OCI-LY3 (cell line): ENCODE data around the gene METTL6.

Source experiments
- EZH2phosphoT487 ChIP-seq: fragments of 200-600 bp; shearing (Covaris generic); IDR thresholded peaks from 2 replicates; pipeline ENCODE4 v1.6.1; 2018; ENCODE audit warnings: antibody characterized with exemption, mixed run types, low read depth
- TF ChIP-seq, protein P1 (sequence below): fragments of 200-600, 300-600 bp; sonication (generic); IDR thresholded peaks from 2 replicates; pipeline ENCODE4 v1.5.1; 2014; ENCODE audit warnings: antibody characterized with exemption, low read length, low read depth

DNA sequence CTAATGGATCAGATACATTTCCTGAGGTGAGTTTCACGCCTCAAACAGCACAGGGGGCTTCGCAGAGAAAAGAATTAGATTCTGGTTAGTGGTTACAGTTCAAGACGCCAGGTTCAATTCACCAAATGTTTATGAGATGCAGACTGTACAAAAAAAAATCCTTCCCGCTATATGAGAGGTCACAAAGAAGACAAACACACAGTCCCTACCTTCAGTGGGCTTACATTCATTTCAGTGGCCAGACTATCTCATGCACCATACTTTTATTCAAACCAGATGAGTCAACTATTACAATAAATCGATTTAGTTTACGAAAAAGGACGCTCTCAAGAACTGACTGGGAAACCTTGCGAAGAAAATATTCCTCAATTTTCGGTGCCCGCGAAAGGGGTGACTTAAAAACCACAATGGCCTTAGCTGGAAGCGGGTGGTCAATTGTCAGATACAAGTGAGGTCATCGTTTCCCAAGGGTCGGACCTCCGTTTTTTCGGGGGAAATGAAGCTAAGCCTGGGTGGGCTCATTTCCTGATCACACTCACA, 695 bp downstream of the METTL6 start:
- TF ChIP-seq, protein P1, sequence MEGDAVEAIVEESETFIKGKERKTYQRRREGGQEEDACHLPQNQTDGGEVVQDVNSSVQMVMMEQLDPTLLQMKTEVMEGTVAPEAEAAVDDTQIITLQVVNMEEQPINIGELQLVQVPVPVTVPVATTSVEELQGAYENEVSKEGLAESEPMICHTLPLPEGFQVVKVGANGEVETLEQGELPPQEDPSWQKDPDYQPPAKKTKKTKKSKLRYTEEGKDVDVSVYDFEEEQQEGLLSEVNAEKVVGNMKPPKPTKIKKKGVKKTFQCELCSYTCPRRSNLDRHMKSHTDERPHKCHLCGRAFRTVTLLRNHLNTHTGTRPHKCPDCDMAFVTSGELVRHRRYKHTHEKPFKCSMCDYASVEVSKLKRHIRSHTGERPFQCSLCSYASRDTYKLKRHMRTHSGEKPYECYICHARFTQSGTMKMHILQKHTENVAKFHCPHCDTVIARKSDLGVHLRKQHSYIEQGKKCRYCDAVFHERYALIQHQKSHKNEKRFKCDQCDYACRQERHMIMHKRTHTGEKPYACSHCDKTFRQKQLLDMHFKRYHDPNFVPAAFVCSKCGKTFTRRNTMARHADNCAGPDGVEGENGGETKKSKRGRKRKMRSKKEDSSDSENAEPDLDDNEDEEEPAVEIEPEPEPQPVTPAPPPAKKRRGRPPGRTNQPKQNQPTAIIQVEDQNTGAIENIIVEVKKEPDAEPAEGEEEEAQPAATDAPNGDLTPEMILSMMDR: no peak
- no peak for TF ChIP-seq EZH2phosphoT487
